Measurements from ENCODE around the gene INTS6.
A peak's percentile ranks its signal among the peaks of the same experiment; 100 is the strongest.

The INTS6 gene

DNA sequence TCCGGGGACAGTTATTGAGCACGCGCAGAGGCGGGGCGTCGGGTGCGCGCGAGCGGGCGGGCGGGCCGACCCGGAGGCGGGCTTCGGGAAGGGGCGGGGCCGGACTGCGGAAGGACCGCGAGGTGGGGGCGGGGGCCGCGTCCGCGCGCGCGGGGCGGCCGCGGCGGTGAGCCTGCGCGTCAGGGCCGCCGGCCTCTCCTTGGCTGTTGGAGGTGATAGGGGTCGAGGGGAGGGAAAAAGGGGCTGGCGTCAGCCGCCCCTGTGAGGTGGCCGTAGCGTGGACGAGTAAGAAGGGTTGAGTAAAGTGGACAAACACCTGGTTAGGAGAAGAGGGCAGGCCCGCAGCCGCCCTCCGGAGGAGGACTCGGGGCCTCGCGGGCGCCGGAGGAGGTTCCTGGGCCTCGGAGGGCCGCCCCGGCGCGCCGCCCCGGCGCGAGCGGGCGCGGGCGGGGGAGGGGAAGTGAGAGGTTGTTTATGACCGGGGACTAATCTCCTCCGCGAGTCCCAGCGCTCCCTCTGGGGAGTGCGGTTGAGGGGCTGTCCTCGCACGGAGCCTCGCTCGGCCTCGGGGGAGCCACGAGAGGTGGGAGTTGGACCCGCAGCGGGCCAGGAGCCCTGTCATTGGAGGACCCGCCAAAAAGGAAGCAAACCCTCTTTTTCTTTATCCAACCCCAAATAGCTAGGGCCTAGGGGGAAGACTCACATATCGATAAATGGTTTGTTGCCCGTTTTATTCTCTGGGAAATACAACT lies 547 bp upstream of the INTS6 start:
- peak; percentile 96 for DNase-seq (ENCODE audit: extremely low spot score)
- no peak for TF ChIP-seq CTCF (IDR thresholded peaks at IDR 0.05; ENCODE audit: control extremely low read depth, extremely low read depth, low read depth, missing control alignments)
- ChIA-PET CTCF (interaction anchor here (0.7 to 2.4 kb wide), 10 partner anchors 9 to 361 kb away, joined by 3 to 7 read pairs (median 3); no protein-coding TSS in a partner anchor), POLR2A (interaction anchor here (0.5 to 2.1 kb wide), 77 partner anchors 9 to 1835 kb away, joined by 3 to 27 read pairs (median 4); partner anchors contain the start of genes SPRYD7 and TRIM13)

- ChIA-PET POLR2A (interaction anchor here (0.5 to 1.9 kb wide), 8 partner anchors 11 to 362 kb away, joined by 3 to 15 read pairs (median 5); no protein-coding TSS in a partner anchor), CTCF (no interaction called here)
- no peak for TF ChIP-seq CTCF (IDR thresholded peaks at IDR 0.05; ENCODE audit: control extremely low read depth, extremely low read depth, low read depth, missing control alignments)
- DNase-seq (ENCODE audit: extremely low spot score), result peak; percentile 73
Observed at GRCh38 chr13:51451467-51452360, 1.1 kb downstream of the INTS6 start.

- POLR2A ChIA-PET, result interaction anchor here (0.5 to 1.1 kb wide), 2 partner anchors 132 to 299 kb away, joined by 3 to 5 read pairs; no protein-coding TSS in a partner anchor
- no peak for TF ChIP-seq CTCF (IDR thresholded peaks at IDR 0.05; ENCODE audit: control extremely low read depth, extremely low read depth, low read depth, missing control alignments)
- CTCF ChIA-PET, result no interaction called here
- no peak for DNase-seq (ENCODE audit: extremely low spot score)
Observed at GRCh38 chr13:51451134-51451466, 1.7 kb downstream of the INTS6 start.

GRCh38 chr13:51449018-51449417 lies 3.8 kb downstream of the INTS6 start:
- ChIA-PET CTCF (no interaction called here), POLR2A (no interaction called here)
- no peak for TF ChIP-seq CTCF (IDR thresholded peaks at IDR 0.05; ENCODE audit: control extremely low read depth, extremely low read depth, low read depth, missing control alignments)
- DNase-seq (ENCODE audit: extremely low spot score), result no peak

DNA sequence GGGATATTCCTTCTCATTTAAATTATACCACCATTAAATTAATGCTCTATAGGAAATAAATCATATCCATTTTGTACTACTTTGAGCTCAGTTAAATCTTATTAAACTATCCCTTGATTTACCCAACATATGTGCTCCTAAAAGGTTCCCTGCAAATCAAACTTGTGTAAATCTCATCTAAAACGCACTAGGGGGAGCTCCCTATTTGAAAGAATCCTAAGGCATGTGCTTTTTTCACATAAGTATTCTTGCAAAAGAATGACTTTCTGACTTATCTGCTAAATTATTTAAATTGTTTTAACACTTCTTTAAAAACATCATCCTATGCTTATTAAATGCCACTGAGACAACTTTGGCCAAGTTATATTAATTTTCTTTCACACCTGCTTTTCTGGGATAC lies 7.9 kb downstream of the INTS6 start:
- POLR2A ChIA-PET, result interaction anchor here (0.7 to 2.8 kb wide), 3 partner anchors 8 to 312 kb away, joined by 3 to 27 read pairs (median 5); partner anchors contain the start of gene INTS6
- peak; percentile 10 for TF ChIP-seq CTCF (IDR thresholded peaks at IDR 0.05; ENCODE audit: control extremely low read depth, extremely low read depth, low read depth, missing control alignments)
- no peak for DNase-seq (ENCODE audit: extremely low spot score)
- CTCF ChIA-PET, result interaction anchor here (1.0 to 10.6 kb wide), 4 partner anchors 12 to 352 kb away, joined by 3 to 59 read pairs (median 4); no protein-coding TSS in a partner anchor

GRCh38 chr13:51440381-51440780 lies 12.5 kb downstream of the INTS6 start:
- no peak for TF ChIP-seq CTCF (IDR thresholded peaks at IDR 0.05; ENCODE audit: control extremely low read depth, extremely low read depth, low read depth, missing control alignments)
- DNase-seq (ENCODE audit: extremely low spot score), result no peak
- ChIA-PET CTCF (interaction anchor here (0.9 to 10.6 kb wide), 6 partner anchors 13 to 374 kb away, joined by 3 to 59 read pairs (median 4); partner anchors contain the start of gene INTS6), POLR2A (interaction anchor here (0.7 to 3.1 kb wide), 2 partner anchors 12 to 33 kb away, joined by 5 to 15 read pairs; partner anchors contain the start of gene INTS6)

Measured in GM10248 (cell line).